Ishikawa (cell line): Measurements from ENCODE around the gene AKAP6.

Source experiments
- CEBPB ChIP-seq: IDR thresholded peaks from 2 replicates; pipeline ENCODE4 v1.6.1; 2012
- CREB1 ChIP-seq: IDR thresholded peaks from 2 replicates; pipeline ENCODE4 v1.6.1; 2012; ENCODE audit warnings: low read depth
- EGR1 ChIP-seq: IDR thresholded peaks from 2 replicates; pipeline ENCODE4 v1.6.1; 2012
- EP300 ChIP-seq: IDR thresholded peaks from 2 replicates; pipeline ENCODE4 v1.6.1; 2012; ENCODE audit warnings: borderline replicate concordance
- MAX ChIP-seq: IDR thresholded peaks from 2 replicates; pipeline ENCODE4 v1.6.1; 2012
- RAD21 ChIP-seq: IDR thresholded peaks from 2 replicates; pipeline ENCODE4 v1.6.1; 2012; ENCODE audit warnings: low read depth
- REST ChIP-seq: IDR thresholded peaks from 2 replicates; pipeline ENCODE4 v1.6.1; 2012; ENCODE audit warnings: low read depth, mild to moderate bottlenecking
- TAF1 ChIP-seq: IDR thresholded peaks from 2 replicates; pipeline ENCODE4 v1.6.1; 2012; ENCODE audit warnings: low read depth, mild to moderate bottlenecking
- TEAD4 ChIP-seq: IDR thresholded peaks from 2 replicates; pipeline ENCODE4 v1.6.1; 2012

- TF ChIP-seq CEBPB = no peak
- no peak for TF ChIP-seq MAX
- no peak for TF ChIP-seq CREB1
- TF ChIP-seq TEAD4 = no peak
- no peak for TF ChIP-seq EP300
- TF ChIP-seq EGR1 = no peak
- TF ChIP-seq REST = no peak
- TF ChIP-seq RAD21 = no peak
- TF ChIP-seq TAF1 = no peak
These were observed 115.0 kb downstream of the AKAP6 start for GRCh38 chr14:32443890-32444661.
